ENCODE data around the gene KCNMA1. TPM values are rescaled to one million over a fixed set of nuclear protein-coding genes. Genes with fewer than 3 reads are reported as not detected.

Gene KCNMA1
- total and polyA plus RNA-seq, 10 of the 15 experiments (the other 5 are each of a cell fraction or from before 2014, with no cell fraction given): 8.5 to 77.0 (median 21.3) TPM

- no TSS peak for BruUV-seq (replicated peaks)
- Histone ChIP-seq H2AFZ (ENCODE audit: control insufficient read depth, low read depth, low read length) (no peak overlapping the region), H3K9ac (ENCODE audit: control insufficient read depth, insufficient read depth, low read length) (no peak overlapping the region), H3K9me3 (replicated peaks; ENCODE audit: control insufficient read depth, insufficient read depth, low read length) (no peaks in the 10 kb centered on the region), H3K79me2 (ENCODE audit: control insufficient read depth, insufficient read depth, low read length) (no peaks in the 10 kb centered on the region), H3K4me2 (ENCODE audit: control insufficient read depth, insufficient read depth) (no peak overlapping the region), H3K27ac (ENCODE audit: control insufficient read depth, insufficient read depth) (no peak overlapping the region), H4K20me1 (ENCODE audit: control insufficient read depth, insufficient read depth) (no peaks in the 10 kb centered on the region), H3K4me3 (no peak overlapping the region), H3K4me1 (ENCODE audit: control insufficient read depth, insufficient read depth, low read length) (no peaks in the 10 kb centered on the region), H3K36me3 (ENCODE audit: control insufficient read depth in 2 of 2, insufficient read depth in 2 of 2, low read length in 1 of 2) (no peaks in the 10 kb centered on the region), H3K27me3 (replicated peaks in 1 of 2; ENCODE audit: control insufficient read depth in 2 of 2, insufficient read depth in 2 of 2, low read length in 1 of 2) (no peaks in the 10 kb centered on the region)
- DNase-seq (ENCODE audit: low read depth, low spot score) (no peak), FAIRE-seq (no peak), ATAC-seq (no peak)
- in situ Hi-C loops (cut with MboI) (no loop called here), intact Hi-C loops (cut with micrococcal nuclease; ENCODE audit: unreplicated experiment) (no loop called here)
- ChIA-PET SMC1A (ENCODE audit: uncharacterized antibody, unreplicated experiment) (no interaction called here), RAD21 (ENCODE audit: unreplicated experiment) (no interaction called here), CTCF (interaction anchor here (1.1 kb wide), 1 partner anchor 10 kb away, joined by 4 read pairs; no protein-coding TSS in a partner anchor), POLR2A (no interaction called here)
- TF ChIP-seq JUND (IDR thresholded peaks at IDR 0.05; ENCODE audit: low read depth, low read length): no peak
- TF ChIP-seq IKZF2 (IDR thresholded peaks at IDR 0.05): no peak
- 24% methylated on average over 6 of the region's 6 CpGs for WGBS (ENCODE audit: insufficient coverage, insufficient replicate concordance, low lambda C conversion rate, missing lambda C conversion rate)
Measured at GRCh38 chr10:76925636-76926405, 711.8 kb downstream of the KCNMA1 start.

DNA sequence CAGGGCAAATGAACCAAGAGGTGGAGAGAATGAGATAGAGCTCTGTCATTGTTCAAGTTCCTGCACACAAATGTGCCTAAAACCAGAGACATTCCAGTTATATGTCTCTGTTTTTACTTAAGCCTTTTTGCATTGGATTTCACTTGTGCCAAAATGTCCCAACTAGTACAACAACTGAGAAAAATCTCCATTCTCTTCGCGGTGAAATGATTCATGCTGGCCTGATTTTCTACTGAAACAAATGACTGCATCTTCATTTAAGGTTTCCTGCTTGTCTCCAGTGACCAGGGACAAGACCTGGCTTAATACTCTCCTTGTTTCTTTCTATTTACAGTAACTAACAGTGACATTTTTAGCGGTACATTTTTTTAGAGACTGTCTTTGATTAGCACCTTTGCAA, 714.9 kb downstream of the KCNMA1 start:
- ATAC-seq (no peak), DNase-seq (ENCODE audit: low read depth, low spot score) (no peak), FAIRE-seq (no peak)
- H4K20me1 ChIP-seq (ENCODE audit: control insufficient read depth, insufficient read depth): no peaks in the 10 kb centered on the region
- no peak overlapping the region for H3K27ac ChIP-seq (ENCODE audit: control insufficient read depth, insufficient read depth)
- in situ Hi-C loops (cut with MboI): no loop called here
- no peak overlapping the region for H3K4me3 ChIP-seq
- H3K4me2 ChIP-seq (ENCODE audit: control insufficient read depth, insufficient read depth): no peak overlapping the region
- intact Hi-C loops (cut with micrococcal nuclease; ENCODE audit: unreplicated experiment): no loop called here
- 86% methylated on average over 3 of the region's 3 CpGs for WGBS (ENCODE audit: insufficient coverage, insufficient replicate concordance, low lambda C conversion rate, missing lambda C conversion rate)
- TF ChIP-seq, protein P1, sequence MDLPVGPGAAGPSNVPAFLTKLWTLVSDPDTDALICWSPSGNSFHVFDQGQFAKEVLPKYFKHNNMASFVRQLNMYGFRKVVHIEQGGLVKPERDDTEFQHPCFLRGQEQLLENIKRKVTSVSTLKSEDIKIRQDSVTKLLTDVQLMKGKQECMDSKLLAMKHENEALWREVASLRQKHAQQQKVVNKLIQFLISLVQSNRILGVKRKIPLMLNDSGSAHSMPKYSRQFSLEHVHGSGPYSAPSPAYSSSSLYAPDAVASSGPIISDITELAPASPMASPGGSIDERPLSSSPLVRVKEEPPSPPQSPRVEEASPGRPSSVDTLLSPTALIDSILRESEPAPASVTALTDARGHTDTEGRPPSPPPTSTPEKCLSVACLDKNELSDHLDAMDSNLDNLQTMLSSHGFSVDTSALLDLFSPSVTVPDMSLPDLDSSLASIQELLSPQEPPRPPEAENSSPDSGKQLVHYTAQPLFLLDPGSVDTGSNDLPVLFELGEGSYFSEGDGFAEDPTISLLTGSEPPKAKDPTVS (IDR thresholded peaks at IDR 0.05; ENCODE audit: low read depth, low read length): no peak
- TF ChIP-seq, protein P2, sequence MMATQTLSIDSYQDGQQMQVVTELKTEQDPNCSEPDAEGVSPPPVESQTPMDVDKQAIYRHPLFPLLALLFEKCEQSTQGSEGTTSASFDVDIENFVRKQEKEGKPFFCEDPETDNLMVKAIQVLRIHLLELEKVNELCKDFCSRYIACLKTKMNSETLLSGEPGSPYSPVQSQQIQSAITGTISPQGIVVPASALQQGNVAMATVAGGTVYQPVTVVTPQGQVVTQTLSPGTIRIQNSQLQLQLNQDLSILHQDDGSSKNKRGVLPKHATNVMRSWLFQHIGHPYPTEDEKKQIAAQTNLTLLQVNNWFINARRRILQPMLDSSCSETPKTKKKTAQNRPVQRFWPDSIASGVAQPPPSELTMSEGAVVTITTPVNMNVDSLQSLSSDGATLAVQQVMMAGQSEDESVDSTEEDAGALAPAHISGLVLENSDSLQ (IDR thresholded peaks at IDR 0.05): no peak
- TF ChIP-seq STAT3 (IDR thresholded peaks at IDR 0.05; ENCODE audit: low read depth, low read length): no peak
- POLR2A ChIA-PET: no interaction called here
- no TSS peak for BruUV-seq (replicated peaks)
- H3K4me1 ChIP-seq (ENCODE audit: control insufficient read depth, insufficient read depth, low read length): no peaks in the 10 kb centered on the region
- H2AFZ ChIP-seq (ENCODE audit: control insufficient read depth, low read depth, low read length): no peak overlapping the region
- H3K27me3 ChIP-seq (replicated peaks in 1 of 2; ENCODE audit: control insufficient read depth in 2 of 2, insufficient read depth in 2 of 2, low read length in 1 of 2): no peaks in the 10 kb centered on the region
- RAD21 ChIA-PET (ENCODE audit: unreplicated experiment): no interaction called here
- H3K36me3 ChIP-seq (ENCODE audit: control insufficient read depth in 2 of 2, insufficient read depth in 2 of 2, low read length in 1 of 2): no peaks in the 10 kb centered on the region
- H3K9ac ChIP-seq (ENCODE audit: control insufficient read depth, insufficient read depth, low read length): no peak overlapping the region
- H3K9me3 ChIP-seq (replicated peaks; ENCODE audit: control insufficient read depth, insufficient read depth, low read length): no peaks in the 10 kb centered on the region
- SMC1A ChIA-PET (ENCODE audit: uncharacterized antibody, unreplicated experiment): interaction anchor here (1.1 to 1.3 kb wide), 2 partner anchors 43 to 63 kb away, joined by 3 read pairs; no protein-coding TSS in a partner anchor
- CTCF ChIA-PET: interaction anchor here (0.8 kb wide), 1 partner anchor 48 kb away, joined by 4 read pairs; no protein-coding TSS in a partner anchor
- no peaks in the 10 kb centered on the region for H3K79me2 ChIP-seq (ENCODE audit: control insufficient read depth, insufficient read depth, low read length)
